K562 (cell line): ENCODE data around the gene ZNF385D. TPM values are rescaled to one million over a fixed set of nuclear protein-coding genes. Genes with fewer than 3 reads are reported as not detected.

Experiments
- ARID1B ChIP-seq: fragments of 450-650 bp; IDR thresholded peaks from 2 replicates; pipeline ENCODE4 v1.6.1; 2016; ENCODE audit warnings: antibody characterized with exemption, mild to moderate bottlenecking, inconsistent platforms
- ARNT ChIP-seq, 2 experiments: fragments of 450-650 bp; IDR thresholded peaks; 2 replicates each; pipeline ENCODE4 v1.6.1; 2016; ENCODE audit warnings: mild to moderate bottlenecking in 1 of 2
- ATF1 ChIP-seq, 2 experiments: fragments of 450-650 bp in 1 of 2; IDR thresholded peaks; 2 replicates each; pipeline ENCODE4 v1.6.1; 2016; ENCODE audit warnings: missing compliant biosample characterization in 1 of 2, missing genetic modification characterization in 1 of 2
- CXXC5 ChIP-seq: fragments of 250-450 bp; sonication (Bioruptor Pico); IDR thresholded peaks from 2 replicates; pipeline ENCODE4 v1.8.0; 2022; ENCODE audit warnings: inconsistent platforms, mild to moderate bottlenecking, moderate library complexity
- ETV1 ChIP-seq: fragments of 450-650 bp; conservative IDR thresholded peaks from 2 replicates; pipeline ENCODE4 v1.6.1; 2016; ENCODE audit warnings: missing genetic modification characterization, control low read depth, low read depth, missing compliant biosample characterization
- HIVEP1 ChIP-seq: fragments of 250-450 bp; sonication (Bioruptor Pico); IDR thresholded peaks from 2 replicates; pipeline ENCODE4 v1.4.0; 2020; ENCODE audit warnings: mild to moderate bottlenecking
- RFX1 ChIP-seq: fragments of 450-650 bp; IDR thresholded peaks from 2 replicates; pipeline ENCODE4 v1.6.1; 2016; ENCODE audit warnings: mild to moderate bottlenecking, moderate library complexity
- SMARCE1 ChIP-seq: fragments of 450-650 bp; IDR thresholded peaks from 2 replicates; pipeline ENCODE4 v1.7.1; 2016; ENCODE audit warnings: mild to moderate bottlenecking
- TFE3 ChIP-seq: fragments of 450-650 bp; formaldehyde crosslinking; IDR thresholded peaks from 2 replicates; pipeline ENCODE4 v1.4.0; 2020; ENCODE audit warnings: mild to moderate bottlenecking, mixed read lengths
- TRIM28 ChIP-seq: fragments of 450-650 bp; IDR thresholded peaks from 2 replicates; pipeline ENCODE4 v1.6.1; 2017
- U2AF2 ChIP-seq: fragments of 200-400 bp; formaldehyde crosslinking; optimal IDR thresholded peaks from 2 replicates; pipeline ENCODE3; 2017; ENCODE audit warnings: low read depth, mild to moderate bottlenecking, low read length
- ZBTB17 ChIP-seq: fragments of 450-650 bp; formaldehyde crosslinking; IDR thresholded peaks from 2 replicates; pipeline ENCODE4 v1.4.0; 2020; ENCODE audit warnings: mild to moderate bottlenecking
- ZBTB5 ChIP-seq: fragments of 450-650 bp; IDR thresholded peaks from 2 replicates; pipeline ENCODE4 v1.6.1; 2017; ENCODE audit warnings: antibody characterized with exemption
- ZNF408 ChIP-seq: fragments of 250-450 bp; sonication (Bioruptor Pico); IDR thresholded peaks from 2 replicates; pipeline ENCODE4 v1.4.0; 2020; ENCODE audit warnings: low read depth, mild to moderate bottlenecking, moderate library complexity
- ZNF57 ChIP-seq: fragments of 450-650 bp; formaldehyde crosslinking; IDR thresholded peaks from 2 replicates; pipeline ENCODE4 v1.4.0; 2020; ENCODE audit warnings: mild to moderate bottlenecking, moderate library complexity
- ZNF644 ChIP-seq: fragments of 200-800 bp; sonication (Bioruptor generic); IDR thresholded peaks from 2 replicates; pipeline ENCODE4 v1.6.1; 2016; ENCODE audit warnings: low read depth, missing genetic modification characterization, missing compliant biosample characterization
- polyA plus RNA-seq, 8 experiments: library from polyadenylated mRNA; depleted of rRNA in 4 of 8; stranded (reverse) in 5 of 8; unstranded in 3 of 8; fragments of >200 nt; fragmentation: Nextera tagmentation in 2 of 8; fragmentation: Illumina TruSeq in 1 of 8; extraction: Ambion mirVana in 2 of 8; extraction: Trizol in 1 of 8; gene quantifications; 2 replicates each; pipeline versions ENCODE4 v1.2.1 to v1.2.3, GENCODE V29; 2011 to 2014; ENCODE audit warnings: inconsistent platforms in 1 of 8, missing spikeins in 1 of 8
- total RNA-seq, 7 experiments: library from RNA; depleted of rRNA in 6 of 7; stranded (reverse); fragments of >200 nt in 6 of 7; fragmentation: Illumina TruSeq in 2 of 7; extraction: Trizol in 2 of 7; gene quantifications; 2 replicates each; pipeline versions ENCODE4 v1.2.1 to v1.2.3, GENCODE V29; 2011 to 2021; ENCODE audit warnings: low replicate concordance in 1 of 7
- TF ChIP-seq, protein P1 (sequence below): fragments of 450-650 bp; IDR thresholded peaks from 2 replicates; pipeline ENCODE4 v1.6.1; 2016; ENCODE audit warnings: borderline replicate concordance
- TF ChIP-seq, protein P2 (sequence below): fragments of 450-650 bp; IDR thresholded peaks from 2 replicates; pipeline ENCODE4 v1.6.1; 2017; ENCODE audit warnings: antibody characterized with exemption, mild to moderate bottlenecking
- TF ChIP-seq, protein P3 (sequence below), 2 experiments: fragments of 450-650 bp; IDR thresholded peaks; 2 replicates each; pipeline ENCODE4 v1.6.1; 2016

Gene ZNF385D
- total and polyA plus RNA-seq, 9 of the 15 experiments (the other 6 are each of a cell fraction or from before 2014, with no cell fraction given): 0.14 to 1.7 (median 0.51) TPM

DNA sequence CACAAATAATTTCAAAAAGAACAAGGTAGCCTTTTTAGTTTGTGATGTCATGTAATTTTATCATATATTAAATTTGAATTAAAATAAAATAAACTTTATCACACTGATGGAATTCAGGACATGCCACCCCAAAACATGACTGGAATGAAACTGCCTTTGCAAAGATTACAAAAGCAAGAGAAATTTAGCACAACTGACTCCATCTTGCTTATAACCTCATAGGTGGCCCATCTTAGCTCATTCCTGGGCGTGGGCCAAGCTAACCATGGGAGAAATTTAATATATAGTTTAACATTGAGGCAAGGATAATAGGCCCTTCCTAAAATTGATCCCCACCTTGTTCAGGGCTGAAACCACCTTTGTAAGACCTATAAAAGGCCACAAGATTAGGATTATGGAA, 235.6 kb downstream of the ZNF385D start (continued):
- TF ChIP-seq ZBTB5 (no peak), ZNF644 (peak; percentile 81; the same call in 1 of the 2 replicates), ZNF57 (CRISPR knock-in tag) (no peak), ARNT (IDR thresholded peaks at IDR 0.05) (no peak), U2AF2 (no peak), ZBTB17 (CRISPR knock-in tag) (peak; percentile 91), SMARCE1 (no peak), TFE3 (CRISPR knock-in tag) (no peak), RFX1 (no peak), HIVEP1 (CRISPR knock-in tag) (peak; percentile 79; the same call in 1 of the 2 replicates), TRIM28 (no peak), ZNF408 (CRISPR knock-in tag) (no peak), CXXC5 (CRISPR knock-in tag) (peak; percentile 58), ETV1 (tag) (no peak), ATF1 (CRISPR knock-in tag; IDR thresholded peaks at IDR 0.05) (no peak), ATF1 (tag; IDR thresholded peaks at IDR 0.05) (no peak), ARID1B (no peak)
- TF ChIP-seq, protein P1, sequence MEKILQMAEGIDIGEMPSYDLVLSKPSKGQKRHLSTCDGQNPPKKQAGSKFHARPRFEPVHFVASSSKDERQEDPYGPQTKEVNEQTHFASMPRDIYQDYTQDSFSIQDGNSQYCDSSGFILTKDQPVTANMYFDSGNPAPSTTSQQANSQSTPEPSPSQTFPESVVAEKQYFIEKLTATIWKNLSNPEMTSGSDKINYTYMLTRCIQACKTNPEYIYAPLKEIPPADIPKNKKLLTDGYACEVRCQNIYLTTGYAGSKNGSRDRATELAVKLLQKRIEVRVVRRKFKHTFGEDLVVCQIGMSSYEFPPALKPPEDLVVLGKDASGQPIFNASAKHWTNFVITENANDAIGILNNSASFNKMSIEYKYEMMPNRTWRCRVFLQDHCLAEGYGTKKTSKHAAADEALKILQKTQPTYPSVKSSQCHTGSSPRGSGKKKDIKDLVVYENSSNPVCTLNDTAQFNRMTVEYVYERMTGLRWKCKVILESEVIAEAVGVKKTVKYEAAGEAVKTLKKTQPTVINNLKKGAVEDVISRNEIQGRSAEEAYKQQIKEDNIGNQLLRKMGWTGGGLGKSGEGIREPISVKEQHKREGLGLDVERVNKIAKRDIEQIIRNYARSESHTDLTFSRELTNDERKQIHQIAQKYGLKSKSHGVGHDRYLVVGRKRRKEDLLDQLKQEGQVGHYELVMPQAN: no peak
- TF ChIP-seq, protein P2, sequence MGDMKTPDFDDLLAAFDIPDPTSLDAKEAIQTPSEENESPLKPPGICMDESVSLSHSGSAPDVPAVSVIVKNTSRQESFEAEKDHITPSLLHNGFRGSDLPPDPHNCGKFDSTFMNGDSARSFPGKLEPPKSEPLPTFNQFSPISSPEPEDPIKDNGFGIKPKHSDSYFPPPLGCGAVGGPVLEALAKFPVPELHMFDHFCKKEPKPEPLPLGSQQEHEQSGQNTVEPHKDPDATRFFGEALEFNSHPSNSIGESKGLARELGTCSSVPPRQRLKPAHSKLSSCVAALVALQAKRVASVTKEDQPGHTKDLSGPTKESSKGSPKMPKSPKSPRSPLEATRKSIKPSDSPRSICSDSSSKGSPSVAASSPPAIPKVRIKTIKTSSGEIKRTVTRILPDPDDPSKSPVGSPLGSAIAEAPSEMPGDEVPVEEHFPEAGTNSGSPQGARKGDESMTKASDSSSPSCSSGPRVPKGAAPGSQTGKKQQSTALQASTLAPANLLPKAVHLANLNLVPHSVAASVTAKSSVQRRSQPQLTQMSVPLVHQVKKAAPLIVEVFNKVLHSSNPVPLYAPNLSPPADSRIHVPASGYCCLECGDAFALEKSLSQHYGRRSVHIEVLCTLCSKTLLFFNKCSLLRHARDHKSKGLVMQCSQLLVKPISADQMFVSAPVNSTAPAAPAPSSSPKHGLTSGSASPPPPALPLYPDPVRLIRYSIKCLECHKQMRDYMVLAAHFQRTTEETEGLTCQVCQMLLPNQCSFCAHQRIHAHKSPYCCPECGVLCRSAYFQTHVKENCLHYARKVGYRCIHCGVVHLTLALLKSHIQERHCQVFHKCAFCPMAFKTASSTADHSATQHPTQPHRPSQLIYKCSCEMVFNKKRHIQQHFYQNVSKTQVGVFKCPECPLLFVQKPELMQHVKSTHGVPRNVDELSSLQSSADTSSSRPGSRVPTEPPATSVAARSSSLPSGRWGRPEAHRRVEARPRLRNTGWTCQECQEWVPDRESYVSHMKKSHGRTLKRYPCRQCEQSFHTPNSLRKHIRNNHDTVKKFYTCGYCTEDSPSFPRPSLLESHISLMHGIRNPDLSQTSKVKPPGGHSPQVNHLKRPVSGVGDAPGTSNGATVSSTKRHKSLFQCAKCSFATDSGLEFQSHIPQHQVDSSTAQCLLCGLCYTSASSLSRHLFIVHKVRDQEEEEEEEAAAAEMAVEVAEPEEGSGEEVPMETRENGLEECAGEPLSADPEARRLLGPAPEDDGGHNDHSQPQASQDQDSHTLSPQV: 0 out of 2 replicates have a peak, but pooled peaks have one; percentile 49
- TF ChIP-seq, protein P3, sequence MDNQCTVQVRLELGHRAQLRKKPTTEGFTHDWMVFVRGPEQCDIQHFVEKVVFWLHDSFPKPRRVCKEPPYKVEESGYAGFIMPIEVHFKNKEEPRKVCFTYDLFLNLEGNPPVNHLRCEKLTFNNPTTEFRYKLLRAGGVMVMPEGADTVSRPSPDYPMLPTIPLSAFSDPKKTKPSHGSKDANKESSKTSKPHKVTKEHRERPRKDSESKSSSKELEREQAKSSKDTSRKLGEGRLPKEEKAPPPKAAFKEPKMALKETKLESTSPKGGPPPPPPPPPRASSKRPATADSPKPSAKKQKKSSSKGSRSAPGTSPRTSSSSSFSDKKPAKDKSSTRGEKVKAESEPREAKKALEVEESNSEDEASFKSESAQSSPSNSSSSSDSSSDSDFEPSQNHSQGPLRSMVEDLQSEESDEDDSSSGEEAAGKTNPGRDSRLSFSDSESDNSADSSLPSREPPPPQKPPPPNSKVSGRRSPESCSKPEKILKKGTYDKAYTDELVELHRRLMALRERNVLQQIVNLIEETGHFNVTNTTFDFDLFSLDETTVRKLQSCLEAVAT (IDR thresholded peaks at IDR 0.05): no peak
